HG03108 (cell line): Measurements from ENCODE around the gene IGF2BP3.
"Not testable (repeated sequence)": the region's sequence is repeated elsewhere in the genome, so short reads cannot be mapped to it uniquely, and the experiment has no call there.

ENCODE experiments used
- ATAC-seq: cut with Tn5 transposase; IDR thresholded peaks from one replicate; pipeline ENCODE4 v1.9.1; 2021; ENCODE audit warnings: moderate library complexity; ENCODE audit not compliant: unreplicated experiment

IGF2BP3 gene

GRCh38 chr7:23470330-23471105 lies at the start of gene IGF2BP3:
Gene IGF2BP3, minus strand, starts transcription at chr7:23470491. Its CDS starts 381 bp downstream, at chr7:23470110.
- no peak for ATAC-seq

- ATAC-seq, result peak; percentile 49
These were observed 44.5 kb upstream of the IGF2BP3 start for GRCh38 chr7:23514755-23515154.

GRCh38 chr7:23513746-23514145 lies 43.5 kb upstream of the IGF2BP3 start:
- ATAC-seq, result not testable (repeated sequence)

- no peak for ATAC-seq
These were observed 23.7 kb upstream of the IGF2BP3 start for GRCh38 chr7:23494009-23494408.

- ATAC-seq, result no peak
These were observed 21.2 kb upstream of the IGF2BP3 start for GRCh38 chr7:23491502-23491901.

GRCh38 chr7:23490357-23491135 lies 20.3 kb upstream of the IGF2BP3 start:
- ATAC-seq, result peak; percentile 78

GRCh38 chr7:23488714-23489113 lies 18.4 kb upstream of the IGF2BP3 start:
- ATAC-seq, result not testable (repeated sequence)

GRCh38 chr7:23487670-23488069 lies 17.4 kb upstream of the IGF2BP3 start:
- ATAC-seq, result no peak

- ATAC-seq, result no peak
These were observed 15.9 kb upstream of the IGF2BP3 start for GRCh38 chr7:23486002-23486773.

GRCh38 chr7:23482686-23483085 lies 12.4 kb upstream of the IGF2BP3 start:
- ATAC-seq, result no peak

- no peak for ATAC-seq
These were observed 7.9 kb upstream of the IGF2BP3 start for GRCh38 chr7:23477962-23478866.

- no peak for ATAC-seq
These were observed 6.8 kb upstream of the IGF2BP3 start for GRCh38 chr7:23477157-23477499.

GRCh38 chr7:23476286-23477156 lies 6.2 kb upstream of the IGF2BP3 start:
- ATAC-seq, result no peak

- ATAC-seq, result no peak
These were observed 5.2 kb upstream of the IGF2BP3 start for GRCh38 chr7:23475576-23475839.

- no peak for ATAC-seq
These were observed 4.7 kb upstream of the IGF2BP3 start for GRCh38 chr7:23474829-23475575.

- peak; percentile 55 for ATAC-seq
These were observed 4.0 kb upstream of the IGF2BP3 start for GRCh38 chr7:23474094-23474828.

GRCh38 chr7:23473844-23474093 lies 3.5 kb upstream of the IGF2BP3 start:
- peak; percentile 17 for ATAC-seq

GRCh38 chr7:23472956-23473843 lies 2.9 kb upstream of the IGF2BP3 start:
- ATAC-seq, result no peak
